Activated naive CD4-positive, alpha-beta T cell treated with Interleukin-2 at 50 U/mL for 16 hours (primary cell): ENCODE data around the gene UIMC1.

ENCODE experiments used
- DNase-seq: peaks from one replicate; pipeline ENCODE4 v3.0.0-alpha.2; 2020

UIMC1 gene

GRCh38 chr5:176952531-176953193 is 53.9 kb downstream of the UIMC1 start:
- DNase-seq = no peak

- no peak for DNase-seq
Measured at GRCh38 chr5:176948458-176948857, 58.1 kb downstream of the UIMC1 start.

DNA sequence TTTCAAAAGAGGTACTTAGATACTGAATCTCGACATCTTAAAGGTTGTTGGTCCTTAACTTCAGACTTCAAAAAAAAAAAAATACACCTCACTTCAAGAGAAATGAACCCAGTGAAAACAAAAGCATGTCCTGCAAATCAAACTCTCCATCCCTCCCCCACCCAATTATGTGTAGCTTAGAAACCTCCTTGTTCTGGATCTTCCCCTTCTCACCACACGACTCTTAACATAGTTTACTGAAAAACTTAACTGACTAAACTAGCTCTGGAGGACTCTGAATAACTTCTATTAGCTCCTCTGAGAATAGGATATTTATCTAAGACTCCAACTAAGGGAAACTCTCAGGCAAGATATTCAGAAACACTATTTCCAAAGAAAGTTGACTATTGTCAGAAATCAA is 58.7 kb downstream of the UIMC1 start:
- no peak for DNase-seq

DNA sequence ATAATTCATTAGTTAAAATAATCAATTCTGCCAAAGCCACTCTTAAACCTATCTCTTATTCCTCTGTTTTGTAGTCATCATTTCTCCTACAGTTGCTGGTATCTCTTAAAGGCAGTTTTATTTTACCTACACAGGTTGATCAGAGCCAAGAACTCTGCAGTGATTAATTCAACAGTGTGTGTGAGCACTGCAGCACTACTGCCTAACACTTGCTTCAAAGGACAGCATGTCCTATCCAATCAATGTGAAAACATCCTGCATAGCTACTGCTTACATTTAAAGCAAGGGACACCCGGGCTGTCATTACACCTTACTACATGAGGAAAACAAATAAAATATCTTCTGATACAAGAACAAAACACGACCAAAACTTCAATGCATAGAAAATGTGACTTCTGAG is 62.3 kb downstream of the UIMC1 start:
- no peak for DNase-seq

DNA sequence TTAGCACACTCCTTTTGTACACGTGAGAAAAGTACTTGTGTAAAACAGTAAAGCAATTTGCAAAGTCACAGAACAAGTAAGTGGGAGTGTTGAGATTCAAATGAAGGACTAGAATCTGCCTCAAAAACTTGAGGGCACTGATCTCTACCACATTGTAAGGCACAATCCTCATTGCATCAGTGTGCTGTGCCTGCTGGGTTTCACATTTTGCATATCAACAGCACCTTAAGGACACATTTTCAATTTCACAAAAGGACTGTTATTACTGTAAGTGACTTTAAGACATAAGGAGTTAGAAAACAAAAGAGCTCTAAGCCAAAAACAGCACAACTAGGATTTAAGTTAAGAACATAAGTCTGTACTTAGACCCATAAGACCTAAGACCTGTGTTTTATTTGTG is 62.8 kb downstream of the UIMC1 start:
- DNase-seq = no peak

DNA sequence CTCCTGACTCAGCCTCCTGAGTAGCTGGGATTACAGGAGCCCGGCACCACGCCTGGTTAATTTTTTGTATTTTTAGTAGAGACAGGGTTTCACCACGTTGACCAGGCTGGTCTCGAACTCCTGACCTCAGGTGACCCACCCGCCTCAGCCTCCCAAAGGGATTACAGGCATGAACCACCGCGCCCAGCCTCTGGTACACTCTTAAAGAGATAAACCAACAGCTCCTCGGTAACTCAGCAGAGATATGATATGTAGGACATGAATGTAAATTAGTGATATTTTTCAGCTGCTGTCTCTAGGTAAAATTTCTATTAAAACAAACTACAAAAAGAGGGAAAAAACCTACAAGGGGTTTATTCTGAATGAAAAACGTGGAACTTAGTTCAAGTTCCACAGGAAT is 64.6 kb downstream of the UIMC1 start:
- no peak for DNase-seq

- no peak for DNase-seq
Measured at GRCh38 chr5:176938472-176938871, 68.1 kb downstream of the UIMC1 start.

GRCh38 chr5:176935017-176935416 is 71.6 kb downstream of the UIMC1 start:
- DNase-seq = no peak

DNA sequence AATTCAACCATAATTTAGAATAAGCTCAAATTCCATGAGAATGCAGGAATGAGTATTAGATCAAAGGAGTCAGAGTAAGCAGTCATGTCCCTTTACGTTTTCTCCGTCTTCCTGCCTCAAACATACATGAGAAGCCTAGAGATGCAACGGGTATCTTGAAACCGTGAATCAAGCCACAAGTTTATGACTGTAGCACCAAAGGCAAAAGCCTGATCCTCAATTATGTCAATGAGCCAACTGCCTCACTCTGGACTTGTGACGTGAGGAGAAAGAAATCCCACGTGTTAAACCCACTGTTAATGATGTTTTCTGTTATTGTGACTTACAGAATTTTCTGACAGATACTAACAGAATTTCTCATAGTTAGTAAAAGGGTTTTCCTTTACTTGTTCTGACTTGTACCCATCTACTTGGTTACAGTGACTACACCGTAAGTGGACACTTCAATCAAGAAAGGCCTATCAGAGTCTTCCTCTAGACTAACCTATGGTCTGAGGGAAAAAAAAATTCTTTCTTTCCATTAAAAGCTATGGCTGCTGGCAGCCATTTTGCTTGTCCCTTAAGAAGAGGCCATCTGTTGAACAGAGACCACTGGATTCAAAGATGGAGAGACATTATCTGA is 72.2 kb downstream of the UIMC1 start:
- no peak for DNase-seq

GRCh38 chr5:176929654-176930053 is 76.9 kb downstream of the UIMC1 start:
- no peak for DNase-seq

DNA sequence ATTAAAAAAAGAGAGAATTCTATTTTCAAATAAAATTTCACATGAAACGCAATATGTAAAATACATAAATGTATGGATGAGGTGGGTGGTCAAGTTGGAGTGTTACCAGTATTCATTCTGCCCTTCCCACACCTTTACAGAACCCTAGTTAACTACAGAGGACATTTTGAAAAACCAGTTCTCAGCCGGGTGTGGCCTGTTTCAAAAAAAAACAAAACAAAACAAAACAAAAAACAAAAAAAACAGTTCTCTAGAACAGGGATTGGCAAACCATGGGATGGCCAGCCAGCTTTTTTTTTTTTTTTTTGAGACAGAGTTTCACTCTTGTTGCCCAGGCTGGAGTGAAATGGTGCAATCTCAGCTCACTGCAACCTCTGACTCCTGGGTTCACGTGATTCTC is 79.0 kb downstream of the UIMC1 start:
- DNase-seq = no peak

- no peak for DNase-seq
Measured at GRCh38 chr5:176922817-176923216, 83.8 kb downstream of the UIMC1 start.

DNA sequence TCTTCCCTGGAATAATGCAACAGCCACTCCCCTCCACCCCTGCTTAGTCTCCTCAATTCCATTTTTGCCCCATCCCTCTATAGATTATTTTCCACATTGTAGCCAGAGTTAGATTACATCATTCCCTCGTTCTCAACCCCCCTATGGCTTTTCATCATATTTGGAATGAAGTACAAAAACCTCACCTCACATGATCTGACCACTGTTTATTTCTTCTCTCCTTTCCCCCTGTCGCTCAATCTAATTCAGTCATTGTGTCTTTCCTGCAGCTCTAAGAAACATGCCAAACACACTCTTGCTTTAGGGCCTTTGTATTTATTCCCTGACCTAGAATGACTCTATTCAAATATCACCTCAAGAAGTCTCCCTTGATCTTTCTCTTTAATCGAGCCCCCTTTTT is 84.9 kb downstream of the UIMC1 start:
- no peak for DNase-seq

- no peak for DNase-seq
Measured at GRCh38 chr5:176918613-176919012, 88.0 kb downstream of the UIMC1 start.

DNA sequence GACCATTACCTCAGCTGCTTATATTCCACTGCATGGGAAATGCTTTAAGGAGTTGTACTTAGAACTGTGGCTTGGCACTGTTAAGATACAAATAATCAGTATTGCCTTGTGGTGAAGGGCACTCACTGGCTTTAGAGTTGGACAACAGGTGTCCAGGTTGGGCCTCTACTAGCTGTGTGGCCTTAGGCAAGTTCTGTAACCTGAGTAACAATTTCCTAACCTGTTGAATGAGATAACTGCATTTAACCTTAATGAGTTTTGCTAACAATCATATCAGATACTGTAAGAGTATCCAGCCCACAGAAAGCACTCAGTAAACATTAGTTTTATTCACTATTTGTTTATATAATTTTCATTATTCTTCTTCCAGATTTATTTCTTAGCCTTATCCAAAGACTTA is 90.2 kb downstream of the UIMC1 start:
- no peak for DNase-seq

DNA sequence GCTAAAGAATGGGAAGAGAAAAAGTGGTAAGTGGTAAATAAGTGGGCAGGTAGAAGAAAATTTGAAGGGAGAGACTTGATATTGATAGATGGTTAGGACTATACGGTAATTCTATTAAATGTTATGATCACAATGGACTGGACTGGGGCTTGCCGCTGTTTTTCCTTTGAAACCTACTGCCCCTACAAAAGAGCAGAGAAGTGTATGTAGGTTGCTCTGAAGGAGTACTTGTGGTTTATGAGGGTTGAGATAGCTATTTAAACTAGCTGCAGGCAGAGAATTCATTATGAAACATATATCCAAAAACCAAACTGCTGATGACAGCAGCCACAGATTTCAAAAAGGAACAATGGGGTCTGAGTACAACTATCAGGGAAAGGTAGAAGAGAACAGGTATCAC is 90.7 kb downstream of the UIMC1 start:
- DNase-seq = no peak

DNA sequence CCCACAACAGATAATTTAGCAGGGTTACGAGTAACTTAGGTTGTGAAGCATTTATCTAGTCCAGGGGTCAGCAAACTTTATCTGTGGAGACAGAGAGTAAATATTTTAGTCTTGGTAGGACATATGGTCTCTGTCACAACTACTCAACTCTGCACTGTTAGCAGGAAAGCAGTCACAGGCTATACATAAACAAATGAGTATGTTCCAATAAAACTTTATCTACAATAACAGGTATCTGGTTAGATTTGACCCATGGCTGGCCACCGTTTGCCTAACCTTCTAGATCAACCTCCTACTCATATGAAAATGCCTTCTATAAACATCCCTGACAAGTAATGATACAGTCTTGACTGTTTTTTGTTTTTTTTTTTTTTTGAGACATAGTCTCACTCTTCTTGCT is 94.5 kb downstream of the UIMC1 start:
- DNase-seq = no peak

GRCh38 chr5:176908675-176909368 is 97.8 kb downstream of the UIMC1 start:
- DNase-seq = no peak

GRCh38 chr5:176906796-176907195 is 99.8 kb downstream of the UIMC1 start:
- DNase-seq = no peak

DNA sequence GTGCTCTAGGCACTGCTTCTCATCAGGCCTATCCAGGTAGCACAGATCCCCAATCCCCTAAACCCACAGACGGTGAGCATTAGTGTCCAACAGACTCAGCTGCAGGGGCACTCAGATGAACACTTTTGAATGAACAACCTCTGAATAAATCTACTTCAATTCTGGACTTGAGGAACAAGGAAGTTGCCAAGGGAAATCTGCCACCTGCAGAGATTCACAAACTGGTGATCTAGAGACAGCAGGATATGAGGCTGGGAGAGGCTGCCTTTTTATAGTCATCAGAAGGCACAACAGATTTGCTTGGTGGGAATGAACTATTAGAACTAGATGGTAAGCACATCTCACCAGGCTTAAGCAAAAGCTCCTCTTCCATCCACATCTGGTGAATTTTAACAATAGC is 100.5 kb downstream of the UIMC1 start:
- DNase-seq = no peak

- DNase-seq = no peak
Measured at GRCh38 chr5:176904276-176904675, 102.3 kb downstream of the UIMC1 start.

DNA sequence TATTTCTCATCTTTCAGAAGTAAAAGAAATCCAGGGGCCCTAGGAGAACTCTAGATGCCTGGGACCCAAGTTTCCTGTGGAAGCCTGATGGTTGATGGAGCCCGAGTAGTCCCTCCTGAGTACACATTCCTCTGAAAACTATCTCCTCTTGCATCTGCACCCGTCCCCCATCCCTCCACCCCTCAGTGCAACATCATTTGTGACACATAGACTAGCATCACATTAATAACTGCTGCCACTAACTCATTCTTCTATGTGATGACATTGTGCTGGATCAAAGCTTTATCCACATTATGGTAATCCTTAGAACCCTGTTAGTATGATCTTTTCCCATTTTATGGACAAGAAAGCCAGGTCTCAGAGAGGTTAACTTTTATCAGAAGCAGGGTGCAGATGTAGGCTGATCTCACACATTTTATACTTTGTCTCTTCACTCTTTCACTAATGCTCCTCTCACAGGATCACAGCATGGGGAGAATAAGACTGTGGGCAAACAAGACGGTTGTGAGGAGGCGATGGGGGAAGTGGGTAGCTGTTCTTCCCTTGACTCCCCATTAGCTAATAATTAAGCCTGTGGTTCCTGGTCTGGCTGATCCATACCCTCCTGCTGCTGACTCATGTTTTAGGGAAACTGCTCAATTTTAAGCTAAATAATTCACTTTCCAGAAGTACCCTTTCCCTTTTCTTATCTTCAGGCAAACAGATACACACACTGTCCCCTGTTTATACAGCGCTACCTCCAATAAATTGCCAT is 103.5 kb downstream of the UIMC1 start:
- DNase-seq = no peak

DNA sequence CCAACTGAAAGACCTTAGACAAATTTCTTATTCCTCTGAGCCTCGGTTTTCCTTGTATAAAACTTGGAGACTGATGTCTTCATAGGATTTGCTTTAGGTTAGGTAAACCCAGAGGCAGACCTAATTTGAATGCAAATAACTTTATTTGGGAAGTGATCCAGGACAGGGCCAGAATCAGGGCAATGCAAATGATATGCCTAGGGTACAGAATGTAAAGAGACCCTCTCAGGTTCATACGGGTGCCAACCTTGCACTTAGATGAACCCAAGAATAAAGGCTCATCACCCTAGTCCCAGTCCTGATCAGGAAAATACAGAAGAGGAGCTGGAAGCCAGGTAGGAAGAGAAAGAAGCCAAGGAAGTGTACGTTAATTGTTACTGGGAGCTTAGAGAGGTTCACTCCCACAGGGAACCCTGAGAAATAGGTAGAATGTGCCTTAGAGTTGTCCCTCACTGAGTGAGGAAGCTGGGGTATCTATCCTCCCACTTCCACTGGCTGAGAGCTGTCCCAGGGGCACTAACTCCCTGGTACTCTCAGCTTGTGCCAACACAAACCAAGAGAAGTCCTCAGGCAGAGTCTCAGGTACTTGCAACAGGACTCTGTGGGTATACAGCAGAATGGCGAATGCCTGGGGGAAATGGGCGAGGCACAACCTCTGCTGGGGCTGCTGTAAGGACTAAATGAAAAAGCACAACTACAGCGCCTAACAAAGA is 104.3 kb downstream of the UIMC1 start:
- DNase-seq = no peak
